RPMI7951 (cell line): ENCODE measurements around the gene CD82. TPM values are rescaled to one million over a fixed set of nuclear protein-coding genes. Genes with fewer than 3 reads are reported as not detected.
"Not testable (repeated sequence)": the region's sequence is repeated elsewhere in the genome, so short reads cannot be mapped to it uniquely, and the experiment has no call there.

Source experiments
- DNase-seq: peaks from one replicate; pipeline ENCODE4 v3.0.0-alpha.2; 2012; ENCODE audit warnings: low read depth
- total RNA-seq: library from RNA; depleted of rRNA; stranded (reverse); fragments of >200 nt; shearing (Covaris generic); gene quantifications from 2 replicates; pipeline ENCODE4 v1.2.3, GENCODE V29; 2014

CD82 gene
- total RNA-seq, 1 experiment from 2014 or later = 83.6 TPM

DNA sequence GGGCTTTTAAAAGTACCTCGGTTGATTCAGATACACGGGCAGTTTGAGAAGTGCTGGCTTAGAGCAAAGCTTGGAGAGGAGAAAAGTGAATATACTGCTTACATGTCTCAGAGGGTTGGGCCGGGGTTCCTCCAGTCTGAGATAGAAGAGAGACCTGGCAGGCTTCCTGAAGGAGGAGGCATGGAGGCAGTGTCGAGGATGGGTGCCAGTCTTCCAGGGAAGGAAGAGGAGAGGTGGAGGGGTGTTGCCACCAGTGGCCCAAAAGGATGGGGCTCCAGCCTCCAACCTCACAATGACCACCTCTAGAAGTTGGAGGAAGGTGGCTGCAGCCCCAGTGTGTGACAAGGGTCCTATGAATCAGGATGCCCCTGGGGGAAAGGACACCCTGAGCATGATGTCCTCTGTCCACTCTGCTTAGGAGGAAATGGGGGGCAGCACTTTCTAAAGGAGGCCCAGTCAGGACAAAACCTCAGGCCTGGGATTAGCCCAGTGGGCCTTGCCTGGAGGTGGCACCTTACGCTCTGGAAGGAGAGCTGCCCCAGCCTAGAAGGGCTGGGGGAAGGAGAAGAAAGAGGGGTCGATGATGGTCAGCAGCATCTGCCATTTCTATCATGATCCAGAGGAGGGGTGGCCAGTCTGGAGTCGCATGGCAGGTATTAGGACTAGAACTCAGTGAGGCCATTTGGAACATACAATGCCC lies 65.2 kb downstream of the CD82 start:
- DNase-seq = no peak

GRCh38 chr11:44631831-44632230 lies 66.4 kb downstream of the CD82 start:
- DNase-seq = no peak

DNA sequence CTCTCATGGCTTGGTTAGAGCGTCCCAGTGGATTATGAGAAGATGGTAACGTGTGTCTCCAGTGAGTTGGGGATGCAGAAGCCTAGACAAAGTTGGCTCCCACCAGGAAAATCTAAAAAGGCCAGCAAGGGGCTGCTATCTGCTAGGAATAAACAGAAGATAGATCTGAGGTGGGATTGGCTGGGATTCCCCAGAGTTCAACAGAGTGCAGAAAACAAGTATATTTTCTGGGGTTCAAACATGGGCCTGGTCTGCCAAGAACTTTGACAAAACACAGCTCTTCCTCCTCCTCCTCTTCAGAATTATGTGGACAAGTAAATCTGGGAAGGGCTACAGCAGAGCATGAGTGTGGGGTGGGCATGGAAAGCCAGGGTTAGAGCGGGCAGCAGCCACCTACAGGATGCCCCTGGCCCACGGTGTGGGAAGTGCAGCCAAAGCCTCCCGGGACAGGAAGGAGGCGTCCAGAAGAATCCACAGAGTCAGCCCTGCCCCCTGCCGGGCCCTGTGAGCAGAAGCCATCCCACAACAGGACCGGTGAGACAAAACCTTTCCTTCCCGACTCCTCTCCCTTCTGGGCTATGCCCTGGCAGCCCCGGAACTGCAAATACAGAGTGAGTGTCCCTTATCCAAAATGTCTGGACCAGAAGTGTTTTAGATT lies 67.1 kb downstream of the CD82 start:
- DNase-seq = peak; percentile 50

GRCh38 chr11:44633641-44634040 lies 68.2 kb downstream of the CD82 start:
- no peak for DNase-seq

DNA sequence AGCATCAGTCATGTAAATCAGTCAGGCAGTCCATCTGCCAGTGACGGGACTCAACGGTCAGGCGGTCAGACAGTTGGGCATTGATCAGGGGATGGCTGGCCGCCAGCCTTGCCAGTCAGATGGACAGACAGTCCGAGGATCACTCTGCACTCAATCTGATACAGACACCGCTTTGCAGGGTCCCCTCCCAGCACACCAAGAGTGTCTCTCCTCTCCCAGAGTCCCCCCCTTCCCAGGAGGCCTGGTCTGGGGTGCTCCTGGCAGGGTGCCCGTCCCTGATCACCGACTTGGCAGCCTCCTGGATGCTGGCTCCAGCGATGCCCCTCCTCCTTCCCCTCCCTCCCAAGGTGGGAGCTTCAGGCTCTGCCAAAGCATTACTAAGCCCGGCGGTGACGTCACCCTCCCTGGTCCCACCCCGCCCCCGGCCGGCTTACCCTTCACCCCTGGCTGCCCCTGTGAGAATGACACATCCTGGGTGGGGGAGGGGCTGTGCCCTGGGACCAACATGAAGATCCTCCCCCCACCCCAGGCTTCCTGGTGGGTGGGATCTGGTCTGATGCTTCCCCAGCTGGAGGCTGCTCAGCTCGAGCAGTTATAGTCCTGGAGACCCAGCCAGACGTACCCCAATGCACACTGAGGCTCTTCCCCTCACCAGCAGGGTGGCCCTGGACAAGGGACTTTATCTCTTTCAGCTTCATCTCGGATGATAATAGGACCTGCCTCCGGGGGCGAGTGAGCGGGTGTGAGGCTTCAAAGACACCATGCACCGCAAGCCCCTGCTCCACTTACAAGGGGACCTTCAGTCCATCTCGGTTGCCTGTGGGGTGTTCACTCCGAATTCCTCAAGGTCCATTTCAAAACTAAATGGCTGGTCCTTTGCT lies 69.2 kb downstream of the CD82 start:
- DNase-seq = peak; percentile 70

DNA sequence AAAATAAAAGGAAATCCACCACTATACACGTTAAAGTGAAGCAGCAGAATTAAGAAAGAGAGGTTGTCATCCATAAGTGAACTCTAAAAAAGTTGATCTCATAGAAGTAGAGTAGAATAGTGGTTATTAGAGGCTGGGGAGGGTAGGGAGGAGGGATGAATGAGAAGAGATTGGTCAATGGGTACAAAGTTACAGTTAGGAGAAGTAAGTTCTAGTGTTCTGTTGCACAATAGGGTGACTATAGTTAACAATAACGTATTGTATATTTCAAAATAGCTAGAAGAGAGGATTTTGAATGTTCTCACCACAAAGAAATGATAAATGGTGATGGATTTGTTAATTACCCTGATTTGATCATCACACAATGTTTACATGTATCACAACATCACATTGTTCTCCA lies 72.0 kb downstream of the CD82 start:
- DNase-seq = no peak

GRCh38 chr11:44638032-44638431 lies 72.6 kb downstream of the CD82 start:
- no peak for DNase-seq

- DNase-seq = no peak
Observed at GRCh38 chr11:44643217-44643616, 77.8 kb downstream of the CD82 start.

GRCh38 chr11:44645827-44646226 lies 80.4 kb downstream of the CD82 start:
- DNase-seq = no peak

DNA sequence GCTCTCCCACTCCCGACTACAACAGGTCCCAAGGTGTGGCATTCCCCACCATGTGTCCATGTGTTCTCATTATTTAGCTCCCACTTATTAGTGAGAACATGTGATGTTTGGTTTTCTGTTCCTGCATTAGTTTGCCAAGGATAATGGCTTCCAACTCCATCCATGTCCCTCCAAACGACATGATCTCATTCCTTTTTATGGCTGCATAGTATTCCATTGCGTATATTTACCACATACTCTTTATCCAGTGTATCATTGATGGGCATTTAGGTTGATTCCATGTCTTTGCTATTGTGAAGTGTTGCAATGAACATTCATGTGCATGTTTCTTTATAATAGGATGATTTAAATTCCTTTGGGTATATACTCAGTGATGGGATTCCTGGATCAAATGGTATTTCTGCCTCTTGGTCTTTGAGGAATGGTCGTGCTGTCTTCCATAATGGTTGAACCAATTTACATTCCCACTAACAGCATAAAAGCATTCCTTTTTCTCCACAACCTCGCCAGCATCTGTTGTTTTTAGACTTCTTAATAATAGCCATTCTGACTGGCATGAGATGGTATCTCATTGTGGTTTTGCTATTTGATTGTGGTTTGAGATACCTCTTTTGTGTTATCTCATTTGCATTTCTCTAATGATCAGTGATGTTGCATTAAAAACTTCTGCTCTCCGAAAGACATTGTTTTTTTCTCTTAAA lies 81.9 kb downstream of the CD82 start:
- DNase-seq = not testable (repeated sequence)

DNA sequence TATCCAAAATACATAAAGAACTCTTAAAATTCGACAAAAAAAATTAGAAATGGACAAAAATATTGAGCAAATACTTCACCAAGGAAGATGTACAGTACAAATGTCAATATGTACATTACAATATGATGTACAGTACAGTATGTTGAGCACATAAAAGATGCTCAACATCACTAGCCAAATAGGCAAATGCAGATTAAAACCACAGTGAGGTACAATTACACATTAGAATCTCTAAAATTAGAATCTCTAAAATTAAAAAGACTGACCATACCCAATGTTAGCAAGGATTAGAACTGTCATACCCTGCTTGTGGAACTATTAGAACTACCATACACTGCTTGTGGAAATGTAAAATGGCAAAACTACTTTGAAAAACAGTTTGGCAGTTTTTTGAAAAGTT lies 82.6 kb downstream of the CD82 start:
- no peak for DNase-seq

DNA sequence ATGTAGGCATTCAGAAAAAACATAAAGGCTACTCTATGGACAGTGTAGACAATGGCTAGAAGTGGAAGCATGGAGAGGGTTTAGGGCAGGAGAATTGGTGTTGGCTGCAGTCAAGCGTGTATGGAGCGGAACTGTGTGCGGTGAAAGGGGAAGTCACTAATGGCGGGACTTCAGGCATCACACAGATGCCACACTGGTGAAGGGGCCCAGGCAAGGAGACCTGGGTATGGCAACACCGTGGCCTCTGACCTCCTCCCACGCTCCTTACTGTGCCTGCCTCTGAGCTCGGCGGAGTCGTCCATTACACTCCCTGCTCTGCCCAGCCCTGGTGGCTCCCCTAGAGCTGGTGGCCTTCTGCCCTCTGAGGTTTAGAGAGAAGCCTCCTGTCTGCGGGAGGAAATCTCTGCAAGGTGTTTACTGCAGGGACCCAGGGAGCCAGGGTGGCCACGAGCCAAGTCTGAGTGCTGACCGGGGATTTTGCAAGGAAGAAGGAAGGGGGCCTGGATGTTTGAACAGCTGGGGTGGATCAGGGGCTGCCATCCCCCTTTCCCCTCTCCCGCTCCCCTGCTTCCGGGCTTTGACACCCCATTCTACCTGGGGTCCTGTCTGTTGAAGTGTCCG lies 86.2 kb downstream of the CD82 start:
- DNase-seq = no peak

DNA sequence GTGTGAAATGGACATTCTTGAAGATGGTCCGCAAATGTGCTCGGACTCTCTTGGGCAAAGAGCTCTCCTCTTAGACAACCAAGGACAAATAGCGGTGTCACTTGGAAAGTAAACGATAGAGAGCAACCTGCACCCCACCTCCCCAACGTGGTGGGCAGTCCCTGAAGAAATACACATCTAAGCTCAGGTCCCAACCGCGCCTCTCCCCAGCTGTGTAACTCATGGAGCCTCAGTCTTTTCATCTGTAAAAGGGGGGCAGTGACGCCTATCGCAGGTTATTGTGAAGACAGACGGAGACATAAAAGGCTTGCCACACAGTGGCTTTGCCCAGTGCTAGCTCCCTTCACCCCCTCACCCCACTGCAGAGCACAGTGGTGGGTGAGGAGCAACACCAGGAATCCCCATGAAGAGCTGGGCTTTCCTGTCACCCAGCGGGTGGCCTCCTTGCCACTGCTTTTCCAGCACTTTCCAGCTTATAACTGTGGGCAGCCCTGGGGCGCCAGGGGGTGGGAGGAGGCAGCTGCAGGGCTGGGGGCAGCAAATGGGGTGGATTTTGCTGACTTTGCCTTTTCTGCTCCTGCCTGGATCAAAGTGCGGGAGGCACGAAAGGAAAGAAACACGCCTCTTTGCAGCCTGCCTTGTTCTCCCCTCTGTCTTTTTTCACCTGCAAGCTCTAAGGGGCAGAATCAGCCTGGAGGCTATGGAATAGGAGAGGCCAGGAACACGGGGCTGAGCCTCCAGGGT lies 87.6 kb downstream of the CD82 start:
- DNase-seq = no peak

- DNase-seq = no peak
Observed at GRCh38 chr11:44654057-44654456, 88.6 kb downstream of the CD82 start.

- no peak for DNase-seq
Observed at GRCh38 chr11:44654596-44654995, 89.1 kb downstream of the CD82 start.

- DNase-seq = no peak
Observed at GRCh38 chr11:44657836-44658505, 92.5 kb downstream of the CD82 start.

DNA sequence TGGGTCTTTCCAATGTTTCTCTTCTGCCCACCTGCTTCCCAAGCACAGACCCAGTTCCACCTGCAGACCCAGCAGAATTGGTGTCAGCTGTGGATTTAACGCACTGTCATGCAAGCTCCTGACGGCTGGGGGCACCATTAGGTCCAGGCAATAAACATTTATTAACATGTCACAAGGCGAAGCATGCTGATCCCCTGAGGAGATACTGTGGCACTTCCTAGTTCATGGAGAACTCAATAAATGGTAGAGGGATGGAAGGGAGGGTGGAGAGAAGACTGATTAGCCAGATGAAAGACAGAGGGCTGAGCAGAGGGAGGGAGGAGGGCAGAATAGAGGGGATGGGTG lies 93.0 kb downstream of the CD82 start:
- DNase-seq = peak; percentile 12

DNA sequence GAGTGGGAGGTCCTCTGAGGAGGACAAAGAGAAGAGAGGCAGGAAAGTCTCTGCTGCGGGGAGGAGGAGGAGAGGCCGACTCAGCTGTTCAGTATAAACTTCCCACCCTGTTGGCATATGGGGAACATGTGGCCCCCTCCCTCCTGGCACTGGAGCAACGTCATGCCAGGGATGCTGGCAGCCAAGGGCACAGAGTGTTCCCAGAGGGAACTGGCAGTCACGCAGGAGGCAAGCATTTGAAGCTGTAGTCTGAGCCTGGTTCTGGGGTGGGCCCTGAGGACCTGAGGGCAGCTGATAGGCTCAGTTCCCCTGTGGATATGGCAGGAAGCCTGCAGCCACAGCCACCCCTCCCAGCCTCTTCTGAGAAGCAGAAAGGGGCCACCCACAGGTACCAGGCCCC lies 94.2 kb downstream of the CD82 start:
- DNase-seq = no peak

GRCh38 chr11:44660535-44660934 lies 95.1 kb downstream of the CD82 start:
- not testable (repeated sequence) for DNase-seq

- peak; percentile 17 for DNase-seq
Observed at GRCh38 chr11:44661311-44661717, 95.9 kb downstream of the CD82 start.
